Stimulated activated CD4-positive, alpha-beta T cell treated with anti-CD3 and anti-CD28 coated beads, Interleukin-1b, Interleukin-23, amount 100 ng/mL, for 1 hour (primary cell): ENCODE measurements around the gene GYPC.

Experiments
- DNase-seq, 2 donors: peaks; one replicate each; pipeline ENCODE4 v3.0.0-alpha.2; 2020; ENCODE audit warnings: low read depth in 2 of 2

Gene GYPC

GRCh38 chr2:126650994-126651393 is 5.0 kb upstream of the GYPC start:
- DNase-seq: no peak

- no peak for DNase-seq
Observed at GRCh38 chr2:126652323-126652891, 3.6 kb upstream of the GYPC start.

- no peak for DNase-seq
Observed at GRCh38 chr2:126653109-126653508, 2.8 kb upstream of the GYPC start.

GRCh38 chr2:126653761-126654160 is 2.2 kb upstream of the GYPC start:
- no peak for DNase-seq

GRCh38 chr2:126655051-126655450 is 907 bp upstream of the GYPC start:
- no peak for DNase-seq

- DNase-seq: no peak
Observed at GRCh38 chr2:126656431-126657147, 631 bp downstream of the GYPC start.

GRCh38 chr2:126657148-126657635 is 1.2 kb downstream of the GYPC start:
- DNase-seq: no peak

- DNase-seq: peak in 1 of 2 donors; percentile 32
Observed at GRCh38 chr2:126657636-126658318, 1.8 kb downstream of the GYPC start.

GRCh38 chr2:126658319-126658904 is 2.5 kb downstream of the GYPC start:
- no peak for DNase-seq

GRCh38 chr2:126658905-126659561 is 3.1 kb downstream of the GYPC start:
- no peak for DNase-seq

- DNase-seq: no peak
Observed at GRCh38 chr2:126659562-126660467, 3.9 kb downstream of the GYPC start.

GRCh38 chr2:126660971-126661370 is 5.0 kb downstream of the GYPC start:
- no peak for DNase-seq

- DNase-seq: no peak
Observed at GRCh38 chr2:126661702-126662500, 5.9 kb downstream of the GYPC start.

GRCh38 chr2:126662621-126663020 is 6.7 kb downstream of the GYPC start:
- DNase-seq: no peak

- DNase-seq: no peak
Observed at GRCh38 chr2:126663184-126663963, 7.4 kb downstream of the GYPC start.

GRCh38 chr2:126664234-126664633 is 8.3 kb downstream of the GYPC start:
- no peak for DNase-seq

GRCh38 chr2:126664639-126665038 is 8.7 kb downstream of the GYPC start:
- no peak for DNase-seq

- DNase-seq: no peak
Observed at GRCh38 chr2:126665483-126665882, 9.5 kb downstream of the GYPC start.

- no peak for DNase-seq
Observed at GRCh38 chr2:126668254-126668653, 12.3 kb downstream of the GYPC start.
